BJ (cell line): ENCODE data around the gene SERPINA4. TPM values are rescaled to one million over a fixed set of nuclear protein-coding genes. Genes with fewer than 3 reads are reported as not detected.

Experiments used
- CTCF ChIA-PET: fragments of 350-600 bp; formaldehyde crosslinking; extraction: SDS; loops from one replicate; lab custom pipeline; 2021; ENCODE audit warnings: antibody characterized with exemption, inconsistent platforms; lab: Yijun Ruan, JAX
- POLR2A ChIA-PET: fragments of 300-600 bp; sonication (Branson Sonifier 250); formaldehyde crosslinking; extraction: SDS; loops from one replicate; lab custom pipeline; 2021; ENCODE audit warnings: antibody characterized with exemption; lab: Charles Lee
- DNase-seq: peaks from one replicate; pipeline ENCODE4 v3.0.0-alpha.2; 2011; ENCODE audit warnings: low read depth
- H3K27me3 ChIP-seq: 2 replicates; pipeline ENCODE4 v1.6.0; 2011; ENCODE audit warnings: low read length; ENCODE audit not compliant: control insufficient read depth, insufficient read depth
- H3K36me3 ChIP-seq: 2 replicates; pipeline ENCODE4 v1.5.1; 2011; ENCODE audit warnings: low read length; ENCODE audit not compliant: control insufficient read depth, insufficient read depth
- H3K4me3 ChIP-seq: 2 replicates; pipeline ENCODE4 v1.5.1; 2011; ENCODE audit warnings: low read depth, mild to moderate bottlenecking, control low read depth, low read length
- CTCF ChIP-seq: IDR thresholded peaks from 2 replicates; pipeline ENCODE4 v1.5.1; 2011; ENCODE audit warnings: low read depth, mild to moderate bottlenecking, control low read depth, inconsistent platforms, low read length, moderate library complexity; ENCODE audit not compliant: insufficient read depth
- polyA plus RNA-seq: library from polyadenylated mRNA; depleted of rRNA; stranded (reverse); fragments of >200 nt; gene quantifications from 2 replicates; pipeline ENCODE4 v1.2.3, GENCODE V29; 2011

Gene SERPINA4
- polyA plus RNA-seq, 1 experiment = not detected

DNA sequence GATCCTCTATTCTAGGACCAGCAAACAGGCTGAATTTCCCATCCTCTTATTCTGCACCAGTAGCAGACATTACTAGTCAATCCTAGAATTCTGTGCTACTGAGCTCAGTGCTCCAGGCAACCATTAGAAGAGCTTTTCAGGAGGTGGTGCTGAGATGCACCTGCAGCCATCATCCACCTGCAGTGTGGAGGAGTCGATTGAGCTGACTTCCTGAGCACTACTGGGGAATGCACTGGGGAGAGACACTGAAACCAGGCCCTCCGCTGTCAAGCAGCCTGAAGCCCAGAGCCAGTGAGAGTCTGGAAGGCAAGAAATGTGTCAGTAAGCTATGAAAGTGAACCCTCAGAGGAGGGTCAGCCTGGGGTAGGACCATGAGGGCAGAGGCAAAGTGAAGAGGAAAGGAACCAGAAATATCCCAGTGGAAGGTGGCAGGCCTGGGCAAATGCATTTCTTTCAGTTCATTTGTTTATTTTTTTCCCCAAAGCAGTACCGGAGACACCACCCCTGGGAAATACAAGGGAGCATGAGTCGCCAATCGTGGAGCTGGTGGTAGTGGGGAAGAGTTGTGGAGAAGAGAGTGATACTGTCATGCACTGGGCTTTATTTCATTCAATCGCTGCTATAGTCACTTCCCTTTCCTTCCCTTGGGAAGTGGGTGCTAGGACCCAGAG is 23.0 kb upstream of the SERPINA4 start:
- no peak for TF ChIP-seq CTCF
- H3K36me3 ChIP-seq = no peaks in the 10 kb centered on the region
- no peak for DNase-seq
- CTCF ChIA-PET = interaction anchor here (4.1 kb wide), 1 partner anchor 10 kb away, joined by 27 read pairs; no protein-coding TSS in a partner anchor
- H3K27me3 ChIP-seq = no peaks in the 10 kb centered on the region
- POLR2A ChIA-PET = no interaction called here
- no peak overlapping the region for H3K4me3 ChIP-seq

DNA sequence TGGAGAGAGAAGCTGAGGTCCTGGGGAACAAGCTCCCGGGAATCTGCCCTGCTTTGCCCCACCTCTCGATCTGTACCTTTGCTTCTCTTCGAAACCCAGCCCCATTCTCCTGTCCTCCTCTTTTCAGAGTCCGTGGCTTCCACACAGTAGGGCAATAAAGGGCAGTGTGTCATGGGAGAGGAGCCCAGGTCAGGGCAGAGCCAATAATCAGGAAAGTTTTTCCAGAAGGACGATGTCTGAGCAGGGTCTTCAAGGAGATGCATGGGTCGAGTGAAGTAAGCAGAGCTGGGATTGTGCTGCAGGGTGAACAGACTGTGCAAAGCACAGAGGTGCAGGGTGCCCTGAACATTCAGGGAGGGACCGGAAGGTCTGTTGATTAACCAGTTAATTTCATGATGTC is 22.1 kb upstream of the SERPINA4 start:
- TF ChIP-seq CTCF = no peak
- no peak for DNase-seq
- H3K27me3 ChIP-seq = no peaks in the 10 kb centered on the region
- H3K36me3 ChIP-seq = no peaks in the 10 kb centered on the region
- ChIA-PET POLR2A (no interaction called here), CTCF (interaction anchor here (0.6 to 4.1 kb wide), 5 partner anchors 9 to 644 kb away, joined by 3 to 27 read pairs (median 5); no protein-coding TSS in a partner anchor)
- H3K4me3 ChIP-seq = no peak overlapping the region

DNA sequence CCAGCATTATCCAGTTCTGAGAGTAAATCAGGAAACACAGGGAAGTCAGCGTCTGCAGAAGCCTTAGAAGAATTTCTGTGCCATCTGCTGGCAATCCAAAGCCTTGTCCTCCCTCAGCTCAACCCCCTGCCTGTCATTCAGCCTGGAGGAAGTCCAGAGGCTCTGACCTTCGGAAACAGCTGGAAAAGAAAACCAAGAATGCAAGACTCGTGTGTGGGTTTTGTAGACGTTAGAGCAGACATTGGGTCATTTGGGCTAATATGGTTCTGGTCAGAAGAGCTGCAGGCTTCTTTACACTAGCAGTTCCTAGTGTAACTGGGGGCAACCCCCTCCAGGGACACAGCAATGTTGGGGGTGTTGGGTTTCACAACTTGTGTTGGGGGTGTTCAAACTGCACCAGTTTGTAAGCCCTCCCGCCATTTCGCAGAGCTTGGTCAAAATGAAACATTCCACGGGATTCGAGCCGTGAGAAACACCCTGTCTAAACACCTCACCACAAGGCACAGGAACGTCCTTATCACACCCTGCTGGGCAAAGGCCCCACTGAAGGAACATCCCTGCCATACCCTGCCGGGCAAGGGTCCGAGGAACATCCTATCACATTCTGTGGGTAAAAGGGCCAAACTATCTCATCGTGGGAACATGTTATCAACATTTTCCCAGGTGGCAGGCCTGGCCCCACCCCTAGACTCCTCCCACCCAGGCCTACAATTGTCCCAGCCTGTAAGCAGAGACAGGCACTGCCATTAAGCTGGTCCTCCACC is 21.0 kb upstream of the SERPINA4 start:
- no peak for TF ChIP-seq CTCF
- CTCF ChIA-PET = interaction anchor here (1.2 to 4.1 kb wide), 4 partner anchors 8 to 117 kb away, joined by 3 to 27 read pairs (median 6); no protein-coding TSS in a partner anchor

DNA sequence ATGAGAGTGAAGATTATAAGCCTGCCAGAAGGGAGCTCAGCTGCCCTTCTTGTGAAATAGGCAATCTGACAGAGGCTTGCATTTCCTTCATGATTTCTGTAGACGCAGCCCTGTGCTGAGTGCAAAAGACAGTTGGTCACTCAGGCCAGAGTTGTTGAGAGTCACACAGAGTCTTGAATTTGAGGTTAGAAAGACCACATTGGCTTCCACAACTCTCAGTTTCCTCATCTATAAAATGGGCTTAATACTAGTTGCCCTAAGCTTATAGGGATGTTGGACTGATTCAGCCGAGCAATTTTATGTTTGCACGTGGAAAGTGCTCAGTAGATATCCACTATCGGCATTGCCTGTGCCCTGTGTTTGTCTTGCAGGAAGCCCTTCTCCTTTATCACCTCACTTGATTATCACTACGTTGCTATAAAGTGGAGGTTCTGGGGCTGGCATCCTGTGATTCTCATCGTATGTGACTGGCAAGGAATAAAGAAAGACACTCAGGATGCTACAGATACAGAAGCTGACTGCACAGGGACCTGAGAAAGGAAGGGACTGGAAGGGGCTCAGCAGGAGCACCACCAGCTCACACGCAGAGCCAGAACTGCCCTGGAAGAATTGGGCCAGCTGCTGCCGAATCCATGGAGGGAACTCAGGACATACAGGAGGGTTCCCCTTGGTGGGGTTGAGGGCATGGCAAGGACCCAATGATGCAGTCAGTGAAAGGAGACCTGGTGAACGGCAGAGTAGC is 19.8 kb upstream of the SERPINA4 start:
- H3K4me3 ChIP-seq = no peak overlapping the region
- no peaks in the 10 kb centered on the region for H3K36me3 ChIP-seq
- ChIA-PET POLR2A (no interaction called here), CTCF (interaction anchor here (1.1 to 2.7 kb wide), 2 partner anchors 11 to 55 kb away, joined by 3 to 8 read pairs; no protein-coding TSS in a partner anchor)
- no peak for DNase-seq
- H3K27me3 ChIP-seq = no peaks in the 10 kb centered on the region
- TF ChIP-seq CTCF = no peak

More for the DNA sequence above, 21.0 kb upstream of the SERPINA4 start:
- H3K36me3 ChIP-seq = no peaks in the 10 kb centered on the region
- POLR2A ChIA-PET = no interaction called here
- no peak overlapping the region for H3K4me3 ChIP-seq
- no peak for DNase-seq
- H3K27me3 ChIP-seq = no peaks in the 10 kb centered on the region
